Calu3 (cell line): ENCODE data around the gene RNF152. TPM values are rescaled to one million over a fixed set of nuclear protein-coding genes. Genes with fewer than 3 reads are reported as not detected.

Experiments used
- BruUV-seq: library from RNA; stranded (reverse); fragments of 400-500 nt; replicated peaks from 2 replicates; lab custom pipeline; 2021; lab: Mats Ljungman, UMichigan
- CTCF ChIA-PET: fragments of 300-600 bp; sonication (Branson Sonifier 250); formaldehyde crosslinking; loops from one replicate; lab custom pipeline; 2022; ENCODE audit warnings: antibody characterized with exemption; lab: Charles Lee
- DNase-seq: peaks from one replicate; pipeline ENCODE4 v3.0.0; 2022
- H3K27ac Mint-ChIP-seq: one replicate; pipeline ENCODE4 v1.8.0; 2022; ENCODE audit warnings: mixed read lengths; ENCODE audit not compliant: unreplicated experiment
- H3K27me3 Mint-ChIP-seq: one replicate; pipeline ENCODE4 v1.8.0; 2022; ENCODE audit warnings: mixed read lengths; ENCODE audit not compliant: unreplicated experiment
- H3K36me3 Mint-ChIP-seq: one replicate; pipeline ENCODE4 v1.8.0; 2022; ENCODE audit warnings: mild to moderate bottlenecking, moderate library complexity, mixed read lengths; ENCODE audit not compliant: insufficient read depth, unreplicated experiment
- H3K4me1 Mint-ChIP-seq: one replicate; pipeline ENCODE4 v1.8.0; 2022; ENCODE audit warnings: mild to moderate bottlenecking, low read depth, mixed read lengths; ENCODE audit not compliant: unreplicated experiment
- H3K4me3 Mint-ChIP-seq: one replicate; pipeline ENCODE4 v1.8.0; 2022; ENCODE audit warnings: mild to moderate bottlenecking, low read depth, moderate library complexity, mixed read lengths; ENCODE audit not compliant: unreplicated experiment
- H3K9me3 Mint-ChIP-seq: one replicate; pipeline ENCODE4 v1.8.0; 2022; ENCODE audit warnings: low read depth, mixed read lengths; ENCODE audit not compliant: unreplicated experiment
- CTCF ChIP-seq: fragments of 200-600 bp; IDR thresholded peaks from one replicate; pipeline ENCODE4 v1.8.0; 2022; ENCODE audit warnings: antibody characterized with exemption; ENCODE audit not compliant: unreplicated experiment
- intact Hi-C: fragments of 100-400 bp; cut with micrococcal nuclease; formaldehyde crosslinking; loops from one replicate; pipeline ENCODE4 v1.10.0; 2022; ENCODE audit not compliant: unreplicated experiment
- total RNA-seq: library from RNA; stranded (reverse); gene quantifications from 2 replicates; pipeline ENCODE4 v1.2.3, GENCODE V29; 2022

RNF152 gene
- total RNA-seq, 1 experiment from 2014 or later, result 1.0 TPM

DNA sequence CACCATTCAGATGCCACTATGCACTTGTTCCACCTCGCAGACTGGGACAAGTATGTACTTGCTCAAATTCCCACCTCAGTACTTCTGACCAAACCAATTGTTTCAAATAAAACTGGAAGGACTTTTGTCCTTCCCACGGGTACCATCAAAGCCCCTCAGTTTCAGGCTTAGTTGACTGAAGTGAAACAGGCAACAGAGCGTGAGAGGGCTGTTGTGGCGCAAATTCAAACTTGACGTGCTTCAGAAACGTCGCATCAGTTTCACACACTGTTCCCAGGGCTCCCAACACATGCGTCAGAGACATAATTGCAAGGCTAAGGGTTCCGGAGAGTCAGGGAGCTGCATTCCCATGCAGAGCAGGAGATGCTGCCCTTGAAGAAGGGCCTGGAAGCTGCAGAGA is 33.7 kb downstream of the RNF152 start:
- intact Hi-C loops, result no loop called here
- CTCF ChIA-PET, result no interaction called here
- no peaks in the 10 kb centered on the region for H3K9me3 Mint-ChIP-seq
- no peak for DNase-seq
- no TSS peak for BruUV-seq
- no peak for TF ChIP-seq CTCF
- peaks cover 43% of the 10 kb centered on the region for H3K27me3 Mint-ChIP-seq
- no peaks in the 10 kb centered on the region for H3K36me3 Mint-ChIP-seq
- no peak overlapping the region for H3K27ac Mint-ChIP-seq
- no peaks in the 10 kb centered on the region for H3K4me1 Mint-ChIP-seq
- no peak overlapping the region for H3K4me3 Mint-ChIP-seq

GRCh38 chr18:61856678-61857077 is 36.1 kb downstream of the RNF152 start:
- H3K4me3 Mint-ChIP-seq, result no peak overlapping the region
- BruUV-seq, result no TSS peak

GRCh38 chr18:61855449-61856378 is 37.1 kb downstream of the RNF152 start:
- no TSS peak for BruUV-seq
- TF ChIP-seq CTCF, result no peak
- DNase-seq, result no peak
- no peaks in the 10 kb centered on the region for H3K4me1 Mint-ChIP-seq
- CTCF ChIA-PET, result no interaction called here
- intact Hi-C loops, result no loop called here
- H3K4me3 Mint-ChIP-seq, result no peak overlapping the region
- H3K36me3 Mint-ChIP-seq, result no peaks in the 10 kb centered on the region
- H3K27ac Mint-ChIP-seq, result no peak overlapping the region
- no peaks in the 10 kb centered on the region for H3K9me3 Mint-ChIP-seq
- peaks cover 30% of the 10 kb centered on the region for H3K27me3 Mint-ChIP-seq

More at GRCh38 chr18:61856678-61857077, 36.1 kb downstream of the RNF152 start:
- H3K4me1 Mint-ChIP-seq, result no peaks in the 10 kb centered on the region
- no peak for DNase-seq
- no peak for TF ChIP-seq CTCF
- no peak overlapping the region for H3K27ac Mint-ChIP-seq
- H3K36me3 Mint-ChIP-seq, result no peaks in the 10 kb centered on the region
- no peaks in the 10 kb centered on the region for H3K9me3 Mint-ChIP-seq
- CTCF ChIA-PET, result no interaction called here
- intact Hi-C loops, result no loop called here
- peaks cover 32% of the 10 kb centered on the region for H3K27me3 Mint-ChIP-seq

GRCh38 chr18:61854578-61855448 is 38.0 kb downstream of the RNF152 start:
- H3K36me3 Mint-ChIP-seq, result no peaks in the 10 kb centered on the region
- BruUV-seq, result no TSS peak
- intact Hi-C loops, result no loop called here
- TF ChIP-seq CTCF, result no peak
- H3K4me1 Mint-ChIP-seq, result no peaks in the 10 kb centered on the region
- CTCF ChIA-PET, result no interaction called here
- peaks cover 30% of the 10 kb centered on the region for H3K27me3 Mint-ChIP-seq
- DNase-seq, result no peak
- no peaks in the 10 kb centered on the region for H3K9me3 Mint-ChIP-seq
- H3K27ac Mint-ChIP-seq, result no peak overlapping the region
- no peak overlapping the region for H3K4me3 Mint-ChIP-seq
